ENCODE results near the gene RNF213.
A peak's percentile ranks its signal among the peaks of the same experiment; 100 is the strongest.

The RNF213 gene

GRCh38 chr17:80394629-80395216 is 134.1 kb downstream of the RNF213 start:
- TF ChIP-seq REST (IDR thresholded peaks at IDR 0.05; ENCODE audit: insufficient replicate concordance, low read depth) (no peak), CTCF (IDR thresholded peaks at IDR 0.05; ENCODE audit: insufficient read depth, low read length) (no peak), POLR2AphosphoS5 (IDR thresholded peaks at IDR 0.05; ENCODE audit: low read depth) (no peak), GABPA (IDR thresholded peaks at IDR 0.05; ENCODE audit: low read depth) (no peak), SPI1 (IDR thresholded peaks at IDR 0.05; ENCODE audit: borderline replicate concordance, low read depth) (no peak)
- no peak for DNase-seq (ENCODE audit: low read depth in 1 of 2, low spot score in 1 of 2)
- Histone ChIP-seq H3K4me3 (replicated peaks; ENCODE audit: insufficient read depth, low read length) (no peak overlapping the region), H3K27me3 (ENCODE audit: insufficient read depth, poor library complexity, severe bottlenecking) (no peaks in the 10 kb centered on the region), H3K27ac (replicated peaks) (no peak overlapping the region)

DNA sequence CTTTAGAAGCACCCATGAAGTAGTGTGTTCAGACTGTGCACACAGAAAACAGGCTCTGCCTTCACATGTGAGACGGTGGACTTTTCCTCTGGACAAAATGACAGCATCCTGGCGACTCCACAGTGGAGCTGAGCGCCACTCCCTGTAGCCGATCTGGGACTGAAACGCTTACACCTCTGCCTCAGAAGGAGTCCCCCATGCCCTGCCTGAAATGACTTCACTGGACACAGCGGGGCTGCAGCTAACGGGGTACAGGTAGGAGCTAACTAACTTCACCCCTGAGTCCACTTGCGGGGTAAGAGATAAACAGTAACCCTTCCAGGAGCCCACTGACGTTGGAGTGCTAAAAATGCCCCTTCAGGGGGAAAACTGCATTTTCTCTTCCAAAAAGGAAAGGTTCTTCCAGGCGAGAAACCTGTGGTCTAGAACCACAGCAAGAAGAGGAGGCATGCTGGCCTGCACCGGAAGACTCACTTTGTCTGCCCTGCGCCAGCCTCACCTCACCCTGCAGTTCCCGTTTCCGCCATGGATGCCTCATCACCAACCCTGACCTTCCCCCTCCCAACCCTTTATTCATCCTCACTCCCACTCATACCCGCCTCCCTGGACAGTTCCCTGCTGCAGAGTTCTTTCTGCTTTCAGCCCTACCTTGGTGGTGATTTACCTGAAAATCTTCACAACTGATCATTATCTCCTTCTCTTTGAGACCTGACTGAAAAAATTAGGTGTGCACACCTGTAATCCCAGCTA is 134.9 kb downstream of the RNF213 start:
- Histone ChIP-seq H3K4me3 (replicated peaks; ENCODE audit: insufficient read depth, low read length) (no peak overlapping the region), H3K27me3 (ENCODE audit: insufficient read depth, poor library complexity, severe bottlenecking) (no peaks in the 10 kb centered on the region), H3K27ac (replicated peaks) (no peak overlapping the region)
- DNase-seq (ENCODE audit: low read depth in 1 of 2, low spot score in 1 of 2), result peak; percentile 22 to 53
- TF ChIP-seq REST (IDR thresholded peaks at IDR 0.05; ENCODE audit: insufficient replicate concordance, low read depth), result peak; percentile 25
- peak; percentile 87 for TF ChIP-seq SPI1 (IDR thresholded peaks at IDR 0.05; ENCODE audit: borderline replicate concordance, low read depth)
- no peak for TF ChIP-seq GABPA (IDR thresholded peaks at IDR 0.05; ENCODE audit: low read depth)

DNA sequence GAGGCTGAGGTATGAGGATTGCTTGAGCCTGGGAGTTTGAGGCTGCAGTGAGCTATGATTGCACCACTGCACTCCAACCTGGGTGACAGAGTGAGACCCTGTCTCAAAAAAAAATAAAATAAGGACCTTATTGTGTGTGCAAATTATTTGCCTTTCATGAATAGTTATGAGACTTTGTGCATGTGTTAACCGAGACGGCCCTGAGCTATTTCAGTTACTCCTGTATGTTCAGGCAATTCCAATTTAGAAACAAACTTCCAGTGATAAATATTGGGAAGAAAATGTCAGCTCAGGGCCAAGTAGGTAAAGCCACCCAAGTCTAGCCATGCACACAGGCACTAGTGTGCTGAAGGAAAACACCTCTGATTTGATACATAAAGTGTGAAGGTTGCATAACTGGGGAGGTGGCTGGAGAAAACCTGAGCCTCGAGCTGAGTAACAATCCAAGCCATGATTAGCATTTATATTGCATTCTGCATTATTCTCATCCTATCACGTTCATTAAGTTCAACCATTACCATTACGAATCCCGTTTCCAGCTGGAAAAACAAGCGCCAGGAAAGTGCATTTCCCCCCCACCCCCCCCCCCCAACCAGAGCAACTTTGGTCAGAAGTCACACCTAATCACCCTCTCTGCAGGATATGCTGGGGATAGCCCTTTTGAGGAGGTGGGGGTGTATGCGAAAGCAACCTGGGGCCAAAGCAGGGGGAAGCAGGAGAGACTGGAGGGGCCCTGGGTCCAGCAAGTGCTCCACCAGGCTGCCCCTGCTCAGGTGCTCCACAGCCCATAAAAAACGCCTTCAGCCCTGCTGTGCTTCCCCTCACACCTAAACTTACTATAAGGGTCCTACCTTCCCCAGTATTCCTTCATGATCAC is 135.7 kb downstream of the RNF213 start:
- Histone ChIP-seq H3K27ac (replicated peaks) (no peak overlapping the region), H3K4me3 (replicated peaks; ENCODE audit: insufficient read depth, low read length) (no peak overlapping the region), H3K27me3 (ENCODE audit: insufficient read depth, poor library complexity, severe bottlenecking) (no peaks in the 10 kb centered on the region)
- TF ChIP-seq SPI1 (IDR thresholded peaks at IDR 0.05; ENCODE audit: borderline replicate concordance, low read depth) (no peak), GABPA (IDR thresholded peaks at IDR 0.05; ENCODE audit: low read depth) (no peak), REST (IDR thresholded peaks at IDR 0.05; ENCODE audit: insufficient replicate concordance, low read depth) (no peak)
- no peak for DNase-seq (ENCODE audit: low read depth in 1 of 2, low spot score in 1 of 2)
